Esophagus squamous epithelium (tissue), 5 donors: ENCODE data around the gene SLC19A1. TPM values are rescaled to one million over a fixed set of nuclear protein-coding genes. Genes with fewer than 3 reads are reported as not detected.

Experiments used
- DNase-seq: peaks from one replicate; lab custom pipeline; 2025; lab: John Stamatoyannopoulos, UW
- H3K27ac ChIP-seq, 4 donors: fragments of 200-600 bp; sonication (generic); one replicate each; pipeline ENCODE4 v1.5.1; 2016 to 2019; ENCODE audit warnings: mild to moderate bottlenecking in 1 of 4
- H3K27me3 ChIP-seq, 4 donors: fragments of 200-600 bp; sonication (generic); 1 replicate in 3 of 4; 2 replicates in 1 of 4; pipeline versions ENCODE4 v1.5.1 to v1.6.0; 2017 to 2021; ENCODE audit warnings: antibody characterized with exemption in 1 of 4
- H3K36me3 ChIP-seq, 3 donors: fragments of 200-600 bp; sonication (generic); one replicate each; pipeline ENCODE4 v1.5.1; 2016 to 2019
- H3K4me1 ChIP-seq, 3 donors: fragments of 200-600 bp; sonication (generic); one replicate each; pipeline ENCODE4 v1.5.1; 2017 to 2019
- H3K4me3 ChIP-seq, 4 donors: fragments of 200-600 bp; sonication (generic); 1 replicate in 3 of 4; 2 replicates in 1 of 4; pipeline ENCODE4 v1.5.1; 2016 to 2019; ENCODE audit warnings: mild to moderate bottlenecking in 2 of 4, moderate library complexity in 1 of 4
- H3K9me3 ChIP-seq, 3 donors: fragments of 200-600 bp; sonication (generic); one replicate each; pipeline ENCODE4 v1.5.1; 2016 to 2019
- POLR2A ChIP-seq, 4 donors: fragments of 450-650 bp; IDR thresholded peaks; one replicate each; pipeline ENCODE4 v1.6.1; 2017; ENCODE audit warnings: antibody characterized with exemption in 4 of 4, mild to moderate bottlenecking in 4 of 4, moderate library complexity in 3 of 4
- WGBS, 2 donors: methylation state at CpG; one replicate each; pipeline ENCODE4 v1.1.5; 2018; 5-methylcytosine and 5-hydroxymethylcytosine counted together
- intact Hi-C: fragments of 100-400 bp; cut with DNase I; formaldehyde crosslinking; loops from one replicate; pipeline ENCODE4 v1.15.0; 2022
- total RNA-seq, 4 donors: library from RNA; depleted of rRNA; stranded (reverse); fragments of >200 nt; gene quantifications; one replicate each; pipeline ENCODE4 v1.1.0, GENCODE V29; 2016
- TF ChIP-seq, protein P1 (sequence below), 6 experiments: fragments of 450-650 bp in 4 of 6; fragments of 200-600 bp in 2 of 6; sonication (generic) in 2 of 6; IDR thresholded peaks; one replicate each; pipeline ENCODE4 v1.5.1; 2016 to 2019; ENCODE audit warnings: antibody characterized with exemption in 6 of 6, mild to moderate bottlenecking in 4 of 6, moderate library complexity in 4 of 6
- donor health status: DM: yes; HTN: yes; CAD: no.

SLC19A1 gene
- total RNA-seq, 4 donors from 2014 or later, result 1.6 to 4.6 (median 2.9) TPM

DNA sequence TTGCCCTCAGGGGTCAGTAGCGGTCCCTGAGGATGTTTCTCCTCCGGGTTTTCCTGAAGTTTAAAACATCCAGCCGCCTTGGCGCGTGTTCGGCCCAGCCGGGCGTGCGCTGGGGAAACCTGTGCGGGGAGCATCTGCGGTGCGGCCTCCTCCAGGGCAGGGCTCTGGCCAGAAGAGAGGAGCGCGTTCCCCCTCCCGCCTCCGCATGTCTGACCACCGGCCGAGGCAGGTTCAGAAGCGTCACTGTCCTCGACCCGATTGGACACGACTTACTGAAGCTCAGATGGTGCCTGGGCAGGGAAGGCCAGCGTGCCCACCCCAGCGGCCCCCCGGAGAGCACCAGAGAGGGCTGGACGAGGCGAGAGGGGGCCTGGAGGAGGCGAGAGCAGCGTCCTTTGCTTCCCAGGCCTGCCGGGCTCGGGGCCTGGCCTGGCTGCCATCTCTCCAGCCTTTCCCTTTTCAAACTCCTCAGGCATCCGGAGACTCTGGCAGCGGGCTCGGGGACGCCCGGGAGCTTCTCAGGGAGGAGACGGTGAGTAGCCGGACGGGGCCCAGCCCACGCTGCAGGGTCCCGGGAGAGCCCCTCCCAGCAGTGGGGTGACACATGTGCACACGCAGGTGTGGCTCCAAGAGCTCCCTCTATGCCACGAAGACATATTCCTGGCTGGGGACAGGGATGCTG, 67.1 kb downstream of the SLC19A1 start:
- intact Hi-C loops, result no loop called here
- WGBS, 2 donors, result 100% methylated on average over 2 of the region's 43 CpGs; no CpG with 5 or more reads in 1 of the 2 donors
- DNase-seq, result no peak
- no peak overlapping the region for H3K27ac ChIP-seq
- peaks cover 5 to 55% (median 15%) of the 10 kb centered on the region in 3 donors for H3K36me3 ChIP-seq
- no peaks in the 10 kb centered on the region for H3K9me3 ChIP-seq
- no peak for TF ChIP-seq POLR2A (IDR thresholded peaks at IDR 0.05)
- TF ChIP-seq, protein P1, sequence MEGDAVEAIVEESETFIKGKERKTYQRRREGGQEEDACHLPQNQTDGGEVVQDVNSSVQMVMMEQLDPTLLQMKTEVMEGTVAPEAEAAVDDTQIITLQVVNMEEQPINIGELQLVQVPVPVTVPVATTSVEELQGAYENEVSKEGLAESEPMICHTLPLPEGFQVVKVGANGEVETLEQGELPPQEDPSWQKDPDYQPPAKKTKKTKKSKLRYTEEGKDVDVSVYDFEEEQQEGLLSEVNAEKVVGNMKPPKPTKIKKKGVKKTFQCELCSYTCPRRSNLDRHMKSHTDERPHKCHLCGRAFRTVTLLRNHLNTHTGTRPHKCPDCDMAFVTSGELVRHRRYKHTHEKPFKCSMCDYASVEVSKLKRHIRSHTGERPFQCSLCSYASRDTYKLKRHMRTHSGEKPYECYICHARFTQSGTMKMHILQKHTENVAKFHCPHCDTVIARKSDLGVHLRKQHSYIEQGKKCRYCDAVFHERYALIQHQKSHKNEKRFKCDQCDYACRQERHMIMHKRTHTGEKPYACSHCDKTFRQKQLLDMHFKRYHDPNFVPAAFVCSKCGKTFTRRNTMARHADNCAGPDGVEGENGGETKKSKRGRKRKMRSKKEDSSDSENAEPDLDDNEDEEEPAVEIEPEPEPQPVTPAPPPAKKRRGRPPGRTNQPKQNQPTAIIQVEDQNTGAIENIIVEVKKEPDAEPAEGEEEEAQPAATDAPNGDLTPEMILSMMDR (IDR thresholded peaks at IDR 0.05), result no peak
- peaks cover 26 to 44% (median 32%) of the 10 kb centered on the region in 3 donors for H3K4me1 ChIP-seq
- H3K27me3 ChIP-seq, result no peaks in the 10 kb centered on the region
- H3K4me3 ChIP-seq, result no peak overlapping the region

- intact Hi-C loops, result no loop called here
Observed at GRCh38 chr21:45474323-45474950, 67.8 kb downstream of the SLC19A1 start.

GRCh38 chr21:45473496-45474322, 68.5 kb downstream of the SLC19A1 start:
- intact Hi-C loops, result no loop called here

More at GRCh38 chr21:45474323-45474950, 67.8 kb downstream of the SLC19A1 start:
- Histone ChIP-seq H3K36me3 (peaks cover 5 to 48% (median 15%) of the 10 kb centered on the region in 3 donors), H3K27me3 (no peaks in the 10 kb centered on the region), H3K4me3 (no peak overlapping the region), H3K9me3 (no peaks in the 10 kb centered on the region), H3K4me1 (peaks cover 31 to 51% (median 39%) of the 10 kb centered on the region in 3 donors), H3K27ac (no peak overlapping the region)
- no peak for TF ChIP-seq POLR2A (IDR thresholded peaks at IDR 0.05)
- TF ChIP-seq, protein P1 (IDR thresholded peaks at IDR 0.05), result no peak
- WGBS, 2 donors, result 86 to 100% methylated on average over 2 to 4 of the region's 18 CpGs
- DNase-seq, result no peak

DNA sequence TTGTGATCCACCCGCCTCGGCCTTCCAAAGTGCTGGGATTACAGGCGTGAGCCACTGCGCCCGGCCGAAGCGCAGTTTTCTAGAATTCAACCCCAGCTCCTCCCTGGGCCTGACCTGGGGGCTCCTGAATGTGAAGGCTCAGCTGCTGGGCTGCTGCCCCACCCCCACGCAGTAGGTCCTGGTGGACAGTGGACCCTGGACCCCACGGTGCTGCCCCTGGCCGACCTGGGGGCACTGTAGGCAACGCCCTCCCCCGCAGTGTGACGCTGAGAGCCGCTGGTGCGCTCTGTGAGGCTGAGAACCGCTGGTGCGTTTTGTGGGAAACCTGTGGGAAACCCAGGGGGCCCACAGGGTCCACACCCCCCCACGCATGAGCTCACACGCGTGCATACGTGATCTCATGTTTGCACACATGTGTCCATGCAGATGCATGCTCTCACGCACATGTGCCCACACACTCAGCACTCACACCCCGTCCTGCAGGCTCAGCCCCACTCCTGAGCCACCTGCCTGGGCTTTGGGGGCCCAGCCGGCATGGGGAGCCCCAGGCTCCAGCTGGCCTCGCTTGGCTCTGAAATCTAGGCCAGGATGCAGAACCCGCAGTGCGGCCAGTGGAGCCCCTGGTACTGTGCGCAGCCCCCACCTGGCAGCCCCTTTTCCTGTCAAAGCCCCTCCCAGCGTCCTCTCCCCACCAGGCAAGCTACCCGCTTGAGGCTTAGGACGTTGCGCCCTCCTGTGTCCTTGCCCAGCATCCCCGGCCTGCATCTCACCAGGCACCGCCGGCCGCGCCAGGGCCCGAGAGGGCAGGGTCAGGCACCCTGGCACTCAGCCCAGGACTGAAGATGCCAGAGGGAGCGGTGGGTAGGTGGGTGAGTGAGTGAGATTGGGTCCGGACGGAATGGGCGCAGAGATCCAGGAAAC, 69.5 kb downstream of the SLC19A1 start:
- H3K4me1 ChIP-seq, result peaks cover 25 to 59% (median 39%) of the 10 kb centered on the region in 3 donors

More at GRCh38 chr21:45473496-45474322, 68.5 kb downstream of the SLC19A1 start:
- peaks cover 5 to 47% (median 15%) of the 10 kb centered on the region in 3 donors for H3K36me3 ChIP-seq
- H3K27me3 ChIP-seq, result no peaks in the 10 kb centered on the region
- no peaks in the 10 kb centered on the region for H3K9me3 ChIP-seq
- H3K4me1 ChIP-seq, result peaks cover 31 to 58% (median 41%) of the 10 kb centered on the region in 3 donors
- no peak overlapping the region for H3K4me3 ChIP-seq
- no peak for DNase-seq
- 89 to 91% methylated on average over 6 to 14 of the region's 24 CpGs for WGBS, 2 donors
- TF ChIP-seq, protein P1 (IDR thresholded peaks at IDR 0.05), result no peak
- TF ChIP-seq POLR2A (IDR thresholded peaks at IDR 0.05), result no peak
- H3K27ac ChIP-seq, result no peak overlapping the region

More for the DNA sequence above, 69.5 kb downstream of the SLC19A1 start:
- Histone ChIP-seq H3K36me3 (peaks cover 5 to 47% (median 15%) of the 10 kb centered on the region in 3 donors), H3K9me3 (no peaks in the 10 kb centered on the region), H3K4me3 (no peak overlapping the region), H3K27me3 (peaks cover 0 to 5% (median 0%) of the 10 kb centered on the region in 4 donors), H3K27ac (peak overlapping the region in 2 of 4 donors; percentile 75 to 91)
- no peak for DNase-seq
- 87 to 91% methylated on average over 13 to 15 of the region's 42 CpGs for WGBS, 2 donors
- TF ChIP-seq, protein P1 (IDR thresholded peaks at IDR 0.05), result no peak
- TF ChIP-seq POLR2A (IDR thresholded peaks at IDR 0.05), result no peak
- intact Hi-C loops, result no loop called here
